Testis (tissue), 3 donors: ENCODE measurements around the gene PDYN. TPM values are rescaled to one million over a fixed set of nuclear protein-coding genes. Genes with fewer than 3 reads are reported as not detected.

Experiments used
- DNase-seq: peaks from one replicate; pipeline ENCODE4 v3.0.0-alpha.2; 2019
- H3K27ac ChIP-seq, 2 donors: fragments of 200-600 bp; sonication (generic); one replicate each; pipeline ENCODE4 v1.5.1; 2019
- H3K27me3 ChIP-seq: fragments of 200-600 bp; sonication (generic); one replicate; pipeline ENCODE4 v1.5.1; 2019
- H3K36me3 ChIP-seq: fragments of 200-600 bp; sonication (generic); one replicate; pipeline ENCODE4 v1.5.1; 2017; ENCODE audit warnings: low read depth; ENCODE audit errors: missing control alignments
- H3K4me1 ChIP-seq: fragments of 200-600 bp; sonication (generic); one replicate; pipeline ENCODE4 v1.5.1; 2019
- H3K4me3 ChIP-seq, 2 donors: fragments of 200-600 bp; sonication (generic); one replicate each; pipeline ENCODE4 v1.5.1; 2017 to 2019
- H3K9me3 ChIP-seq: fragments of 200-600 bp; sonication (generic); one replicate; pipeline ENCODE4 v1.5.1; 2017
- POLR2A ChIP-seq: fragments of 450-650 bp; IDR thresholded peaks from one replicate; pipeline ENCODE4 v1.6.1; 2017; ENCODE audit warnings: antibody characterized with exemption, mild to moderate bottlenecking, moderate library complexity
- WGBS, 2 donors: methylation state at CpG; one replicate each; pipeline ENCODE4 v1.1.5; 2018; 5-methylcytosine and 5-hydroxymethylcytosine counted together
- intact Hi-C: fragments of 100-400 bp; cut with DNase I; formaldehyde crosslinking; loops from one replicate; pipeline ENCODE4 v1.15.1; 2023; ENCODE audit warnings: low total_unique reads
- polyA plus RNA-seq: library from polyadenylated mRNA; stranded (reverse); fragments of 350-450 nt; fragmentation: Illumina TruSeq; extraction: RNeasy Lipid Tissue Mini Kit (QIAGEN cat#74804); gene quantifications from one replicate; pipeline ENCODE4 v1.2.3, GENCODE V29; 2014; ENCODE audit warnings: low read depth, low replicate concordance; ENCODE audit not compliant: insufficient read depth
- total RNA-seq, 2 donors: library from RNA; depleted of rRNA; stranded (reverse); fragments of >200 nt; gene quantifications; one replicate each; pipeline ENCODE4 v1.2.3, GENCODE V29; 2016
- TF ChIP-seq, protein P1 (sequence below), 3 experiments: fragments of 450-650 bp in 2 of 3; fragments of 200-600 bp in 1 of 3; sonication (generic) in 1 of 3; IDR thresholded peaks; one replicate each; pipeline ENCODE4 v1.5.1; 2016 to 2019; ENCODE audit warnings: antibody characterized with exemption in 3 of 3, mild to moderate bottlenecking in 2 of 3, moderate library complexity in 1 of 3

PDYN gene
- total and polyA plus RNA-seq, 3 donors from 2014 or later: 1.6 to 5.2 (median 4.2) TPM

DNA sequence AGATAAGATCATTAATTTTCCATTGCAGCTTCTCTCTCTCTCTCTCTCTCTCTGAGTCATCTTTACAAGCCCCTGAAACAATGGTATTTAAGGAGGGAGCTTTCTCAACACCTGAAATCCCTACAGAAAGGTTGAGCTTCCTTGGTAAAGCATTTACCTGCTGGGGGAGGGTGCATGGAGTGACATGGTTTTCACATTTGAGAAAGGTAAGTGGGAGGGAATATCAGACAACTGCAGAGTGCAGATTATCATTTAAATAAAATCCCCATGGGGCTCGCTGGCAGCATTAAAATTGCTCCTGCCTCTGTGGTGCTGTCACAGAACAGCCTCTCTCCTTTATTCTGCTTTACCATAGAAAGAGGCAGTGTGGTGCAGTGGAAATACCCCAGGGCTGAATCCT lies 10.3 kb upstream of the PDYN start:
- 13 to 39% methylated on average over 1 of the region's 1 CpG for WGBS, 2 donors
- no peak for DNase-seq
- Histone ChIP-seq H3K36me3 (no peaks in the 10 kb centered on the region), H3K4me3 (no peak overlapping the region), H3K27me3 (no peaks in the 10 kb centered on the region), H3K9me3 (no peaks in the 10 kb centered on the region), H3K27ac (no peak overlapping the region), H3K4me1 (no peaks in the 10 kb centered on the region)
- intact Hi-C loops: no loop called here
- TF ChIP-seq, protein P1, sequence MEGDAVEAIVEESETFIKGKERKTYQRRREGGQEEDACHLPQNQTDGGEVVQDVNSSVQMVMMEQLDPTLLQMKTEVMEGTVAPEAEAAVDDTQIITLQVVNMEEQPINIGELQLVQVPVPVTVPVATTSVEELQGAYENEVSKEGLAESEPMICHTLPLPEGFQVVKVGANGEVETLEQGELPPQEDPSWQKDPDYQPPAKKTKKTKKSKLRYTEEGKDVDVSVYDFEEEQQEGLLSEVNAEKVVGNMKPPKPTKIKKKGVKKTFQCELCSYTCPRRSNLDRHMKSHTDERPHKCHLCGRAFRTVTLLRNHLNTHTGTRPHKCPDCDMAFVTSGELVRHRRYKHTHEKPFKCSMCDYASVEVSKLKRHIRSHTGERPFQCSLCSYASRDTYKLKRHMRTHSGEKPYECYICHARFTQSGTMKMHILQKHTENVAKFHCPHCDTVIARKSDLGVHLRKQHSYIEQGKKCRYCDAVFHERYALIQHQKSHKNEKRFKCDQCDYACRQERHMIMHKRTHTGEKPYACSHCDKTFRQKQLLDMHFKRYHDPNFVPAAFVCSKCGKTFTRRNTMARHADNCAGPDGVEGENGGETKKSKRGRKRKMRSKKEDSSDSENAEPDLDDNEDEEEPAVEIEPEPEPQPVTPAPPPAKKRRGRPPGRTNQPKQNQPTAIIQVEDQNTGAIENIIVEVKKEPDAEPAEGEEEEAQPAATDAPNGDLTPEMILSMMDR (IDR thresholded peaks at IDR 0.05): no peak
- TF ChIP-seq POLR2A: no peak

DNA sequence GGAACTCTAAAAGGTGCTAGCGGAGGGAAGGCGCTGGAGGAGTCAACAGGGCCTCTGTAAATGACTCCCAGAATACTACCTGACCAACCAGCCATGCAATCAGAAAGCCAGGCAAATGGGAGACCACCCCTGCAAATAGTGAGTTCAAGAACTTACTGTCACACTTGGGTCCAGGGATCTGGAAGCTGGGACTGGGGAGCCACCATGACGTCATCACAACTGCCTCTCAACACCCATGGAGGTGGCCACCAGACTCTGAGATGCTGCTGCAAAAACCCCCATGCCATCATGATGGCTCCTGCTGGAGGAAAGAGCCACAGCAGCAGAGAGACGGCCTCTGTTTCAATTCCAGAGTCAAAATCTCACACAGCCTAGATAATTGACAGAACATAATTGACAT lies 8.5 kb upstream of the PDYN start:
- Histone ChIP-seq H3K27ac (no peak overlapping the region), H3K4me3 (no peak overlapping the region), H3K4me1 (no peaks in the 10 kb centered on the region), H3K27me3 (no peaks in the 10 kb centered on the region), H3K9me3 (no peaks in the 10 kb centered on the region), H3K36me3 (no peaks in the 10 kb centered on the region)
- TF ChIP-seq POLR2A: no peak
- intact Hi-C loops: no loop called here
- WGBS, 2 donors: 78 to 80% methylated on average over 4 of the region's 4 CpGs
- no peak for DNase-seq

DNA sequence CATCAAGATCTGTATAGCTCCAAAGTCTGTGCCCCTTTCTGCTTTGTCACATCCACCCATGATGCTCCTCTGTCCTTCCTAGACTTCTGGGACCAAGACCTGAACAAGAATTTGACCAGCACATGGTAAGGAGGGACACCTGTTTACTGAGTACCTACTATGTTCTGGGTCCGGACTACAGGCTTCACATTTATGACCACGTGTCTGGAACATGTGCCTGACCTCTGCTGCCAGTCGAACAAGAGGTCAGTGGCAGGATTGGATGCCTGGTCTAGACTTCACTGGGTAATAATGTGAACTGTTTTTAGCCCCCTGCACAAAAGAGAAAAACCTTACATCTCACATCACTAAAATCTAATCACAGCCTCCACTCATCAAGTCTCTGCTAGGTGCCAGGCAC lies 7.3 kb upstream of the PDYN start:
- Histone ChIP-seq H3K27ac (no peak overlapping the region), H3K4me1 (no peaks in the 10 kb centered on the region), H3K27me3 (no peaks in the 10 kb centered on the region), H3K4me3 (no peak overlapping the region), H3K9me3 (no peaks in the 10 kb centered on the region), H3K36me3 (no peaks in the 10 kb centered on the region)
- intact Hi-C loops: no loop called here
- DNase-seq: no peak
- TF ChIP-seq, protein P1 (IDR thresholded peaks at IDR 0.05): no peak
- no peak for TF ChIP-seq POLR2A
- WGBS, 2 donors: 83 to 85% methylated on average over 3 of the region's 3 CpGs

DNA sequence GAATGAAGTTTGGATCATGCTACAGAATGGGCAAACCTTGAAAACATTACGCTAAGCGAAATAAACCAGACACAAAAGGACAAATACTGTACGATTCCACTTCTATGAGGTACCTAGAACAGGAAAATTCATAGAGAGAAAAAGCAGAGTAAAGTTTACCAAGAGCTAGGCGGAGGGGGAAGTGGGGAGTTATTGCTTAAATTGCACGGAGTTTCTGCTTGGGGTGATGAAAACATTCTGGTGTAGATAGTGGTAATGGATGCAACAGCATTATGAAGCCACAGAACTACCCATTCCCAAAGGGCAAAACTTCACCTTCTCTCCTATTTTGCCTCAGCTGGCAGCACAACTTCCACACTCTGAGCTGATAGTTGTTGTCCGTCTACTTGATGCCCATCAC lies 6.4 kb upstream of the PDYN start:
- intact Hi-C loops: no loop called here
- Histone ChIP-seq H3K27ac (no peak overlapping the region), H3K9me3 (no peaks in the 10 kb centered on the region), H3K4me1 (no peaks in the 10 kb centered on the region), H3K27me3 (no peaks in the 10 kb centered on the region), H3K36me3 (no peaks in the 10 kb centered on the region), H3K4me3 (no peak overlapping the region)
- WGBS, 2 donors: 67% methylated on average over 6 of the region's 6 CpGs
- TF ChIP-seq, protein P1 (IDR thresholded peaks at IDR 0.05): no peak
- no peak for TF ChIP-seq POLR2A
- DNase-seq: no peak

DNA sequence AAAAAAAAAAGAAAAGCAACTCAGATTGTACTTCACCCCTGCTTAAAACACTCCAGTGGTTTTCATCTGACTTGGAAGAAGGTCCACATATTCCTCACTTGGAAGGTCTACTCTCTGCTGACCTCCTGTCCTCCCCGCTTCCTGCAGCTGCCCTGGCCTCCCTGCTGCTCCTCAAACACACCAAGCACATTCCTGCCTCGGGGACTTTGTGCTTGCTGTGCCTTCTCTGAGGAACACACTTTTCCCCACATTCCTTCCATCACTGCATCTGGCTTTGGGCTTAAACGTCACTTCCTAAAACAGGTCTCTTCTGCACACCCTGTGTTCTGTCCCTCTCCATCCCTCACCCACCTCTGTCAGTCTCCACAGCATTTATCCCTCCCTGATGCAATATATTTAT lies 4.9 kb upstream of the PDYN start:
- DNase-seq: no peak
- TF ChIP-seq, protein P1 (IDR thresholded peaks at IDR 0.05): no peak
- no peak for TF ChIP-seq POLR2A
- no peaks in the 10 kb centered on the region for H3K36me3 ChIP-seq
- H3K27me3 ChIP-seq: no peaks in the 10 kb centered on the region
- H3K27ac ChIP-seq: no peak overlapping the region
- no peaks in the 10 kb centered on the region for H3K4me1 ChIP-seq
- H3K4me3 ChIP-seq: no peak overlapping the region
- WGBS, 2 donors: 62 to 76% methylated on average over 3 of the region's 3 CpGs
- intact Hi-C loops: no loop called here
- no peaks in the 10 kb centered on the region for H3K9me3 ChIP-seq
